HG03520 (cell line): ENCODE results near the gene APOL1.
"Not testable (repeated sequence)": the region's sequence is repeated elsewhere in the genome, so short reads cannot be mapped to it uniquely, and the experiment has no call there.

Source experiments
- ATAC-seq: cut with Tn5 transposase; IDR thresholded peaks from one replicate; pipeline ENCODE4 v1.9.1; 2021; ENCODE audit warnings: mild to moderate bottlenecking, moderate library complexity; ENCODE audit not compliant: unreplicated experiment

Gene APOL1

GRCh38 chr22:36252754-36253522 lies at the start of gene APOL1:
Gene APOL1, plus strand, starts transcription at chr22:36253133. Its CDS starts 1,823 bp downstream, at chr22:36254956.
- ATAC-seq = no peak

- ATAC-seq = not testable (repeated sequence)
These were observed 49.5 kb upstream of the APOL1 start for GRCh38 chr22:36203441-36203840.

GRCh38 chr22:36204001-36204631 lies 48.8 kb upstream of the APOL1 start:
- ATAC-seq = no peak

GRCh38 chr22:36204632-36205015 lies 48.3 kb upstream of the APOL1 start:
- no peak for ATAC-seq

- not testable (repeated sequence) for ATAC-seq
These were observed 47.4 kb upstream of the APOL1 start for GRCh38 chr22:36205573-36205972.

- ATAC-seq = no peak
These were observed 46.7 kb upstream of the APOL1 start for GRCh38 chr22:36206255-36206654.

GRCh38 chr22:36208162-36208765 lies 44.7 kb upstream of the APOL1 start:
- no peak for ATAC-seq

GRCh38 chr22:36208914-36209313 lies 44.0 kb upstream of the APOL1 start:
- ATAC-seq = no peak

GRCh38 chr22:36209488-36209908 lies 43.4 kb upstream of the APOL1 start:
- not testable (repeated sequence) for ATAC-seq

GRCh38 chr22:36210224-36210623 lies 42.7 kb upstream of the APOL1 start:
- ATAC-seq = no peak

GRCh38 chr22:36211237-36211861 lies 41.6 kb upstream of the APOL1 start:
- ATAC-seq = no peak

GRCh38 chr22:36212901-36213300 lies 40.0 kb upstream of the APOL1 start:
- ATAC-seq = no peak

- ATAC-seq = no peak
These were observed 39.3 kb upstream of the APOL1 start for GRCh38 chr22:36213586-36213985.

GRCh38 chr22:36215981-36216380 lies 37.0 kb upstream of the APOL1 start:
- no peak for ATAC-seq

- ATAC-seq = no peak
These were observed 34.2 kb upstream of the APOL1 start for GRCh38 chr22:36218648-36219193.

GRCh38 chr22:36220451-36220921 lies 32.4 kb upstream of the APOL1 start:
- ATAC-seq = no peak

- no peak for ATAC-seq
These were observed 30.9 kb upstream of the APOL1 start for GRCh38 chr22:36221799-36222751.

- no peak for ATAC-seq
These were observed 30.0 kb upstream of the APOL1 start for GRCh38 chr22:36222887-36223450.

- ATAC-seq = no peak
These were observed 29.4 kb upstream of the APOL1 start for GRCh38 chr22:36223504-36223903.

- no peak for ATAC-seq
These were observed 28.7 kb upstream of the APOL1 start for GRCh38 chr22:36224245-36224644.
